Measurements from ENCODE around the gene MYH16. TPM values are rescaled to one million over a fixed set of nuclear protein-coding genes. Genes with fewer than 3 reads are reported as not detected.

The MYH16 gene
- total RNA-seq, 1 experiment from 2014 or later: not detected

- TF ChIP-seq CTCF (IDR thresholded peaks at IDR 0.05; ENCODE audit: insufficient read depth in 1 of 2, low read depth in 1 of 2, low read length in 1 of 2, severe bottlenecking in 1 of 2, unreplicated experiment in 1 of 2): no peak
- Histone ChIP-seq H3K4me3 (ENCODE audit: low read depth, low read length) (no peak overlapping the region), H3K9me3 (peaks cover 11% of the 10 kb centered on the region), H3K27me3 (replicated peaks; ENCODE audit: control insufficient read depth, insufficient read depth, low read length) (no peaks in the 10 kb centered on the region), H3K4me1 (no peaks in the 10 kb centered on the region), H3K36me3 (ENCODE audit: control insufficient read depth, insufficient read depth, low read length) (no peaks in the 10 kb centered on the region)
- BruUV-seq (replicated peaks): no TSS peak
- Mint-ChIP-seq H3K36me3 (ENCODE audit: insufficient read depth, unreplicated experiment) (no peaks in the 10 kb centered on the region), H3K27me3 (ENCODE audit: insufficient read depth, unreplicated experiment) (no peaks in the 10 kb centered on the region), H3K4me1 (ENCODE audit: low read depth, unreplicated experiment) (no peaks in the 10 kb centered on the region), H3K27ac (ENCODE audit: unreplicated experiment) (no peak overlapping the region), H3K4me3 (ENCODE audit: unreplicated experiment) (no peak overlapping the region), H3K9me3 (ENCODE audit: unreplicated experiment) (peaks cover 8% of the 10 kb centered on the region)
- no peak for DNase-seq
- intact Hi-C loops (cut with micrococcal nuclease; ENCODE audit: unreplicated experiment): no loop called here
- ChIA-PET CTCF (interaction anchor here (0.6 kb wide), 1 partner anchor 18 kb away, joined by 5 read pairs; no protein-coding TSS in a partner anchor), POLR2A (no interaction called here)
Observed at GRCh38 chr7:99305473-99306260, 33.0 kb downstream of the MYH16 start.

GRCh38 chr7:99308461-99309074 is 35.9 kb downstream of the MYH16 start:
- H3K27ac Mint-ChIP-seq (ENCODE audit: unreplicated experiment): no peak overlapping the region
- Histone ChIP-seq H3K4me1 (no peaks in the 10 kb centered on the region), H3K27me3 (replicated peaks; ENCODE audit: control insufficient read depth, insufficient read depth, low read length) (no peaks in the 10 kb centered on the region), H3K9me3 (peaks cover 11% of the 10 kb centered on the region), H3K36me3 (ENCODE audit: control insufficient read depth, insufficient read depth, low read length) (no peaks in the 10 kb centered on the region), H3K4me3 (ENCODE audit: low read depth, low read length) (no peak overlapping the region)
- no peak for DNase-seq
- no peak for TF ChIP-seq CTCF (IDR thresholded peaks at IDR 0.05; ENCODE audit: insufficient read depth in 1 of 2, low read depth in 1 of 2, low read length in 1 of 2, severe bottlenecking in 1 of 2, unreplicated experiment in 1 of 2)
- ChIA-PET POLR2A (no interaction called here), CTCF (interaction anchor here (1.1 kb wide), 1 partner anchor 268 kb away, joined by 3 read pairs; no protein-coding TSS in a partner anchor)
- BruUV-seq (replicated peaks): no TSS peak
- peaks cover 12% of the 10 kb centered on the region for H3K9me3 Mint-ChIP-seq (ENCODE audit: unreplicated experiment)
- no peaks in the 10 kb centered on the region for H3K36me3 Mint-ChIP-seq (ENCODE audit: insufficient read depth, unreplicated experiment)
- H3K4me3 Mint-ChIP-seq (ENCODE audit: unreplicated experiment): no peak overlapping the region
- no peaks in the 10 kb centered on the region for H3K27me3 Mint-ChIP-seq (ENCODE audit: insufficient read depth, unreplicated experiment)
- H3K4me1 Mint-ChIP-seq (ENCODE audit: low read depth, unreplicated experiment): no peaks in the 10 kb centered on the region
- intact Hi-C loops (cut with micrococcal nuclease; ENCODE audit: unreplicated experiment): no loop called here

GRCh38 chr7:99309111-99309510 is 36.5 kb downstream of the MYH16 start:
- intact Hi-C loops (cut with micrococcal nuclease; ENCODE audit: unreplicated experiment): no loop called here
- no peak for TF ChIP-seq CTCF (IDR thresholded peaks at IDR 0.05; ENCODE audit: insufficient read depth in 1 of 2, low read depth in 1 of 2, low read length in 1 of 2, severe bottlenecking in 1 of 2, unreplicated experiment in 1 of 2)
- peaks cover 12% of the 10 kb centered on the region for H3K9me3 Mint-ChIP-seq (ENCODE audit: unreplicated experiment)
- CTCF ChIA-PET: no interaction called here
- POLR2A ChIA-PET: no interaction called here
- no peaks in the 10 kb centered on the region for H3K4me1 Mint-ChIP-seq (ENCODE audit: low read depth, unreplicated experiment)
- no peak overlapping the region for H3K4me3 ChIP-seq (ENCODE audit: low read depth, low read length)
- no peaks in the 10 kb centered on the region for H3K27me3 Mint-ChIP-seq (ENCODE audit: insufficient read depth, unreplicated experiment)
- BruUV-seq (replicated peaks): no TSS peak
- no peaks in the 10 kb centered on the region for H3K27me3 ChIP-seq (replicated peaks; ENCODE audit: control insufficient read depth, insufficient read depth, low read length)
- H3K4me1 ChIP-seq: no peaks in the 10 kb centered on the region
- no peaks in the 10 kb centered on the region for H3K36me3 ChIP-seq (ENCODE audit: control insufficient read depth, insufficient read depth, low read length)
- H3K27ac Mint-ChIP-seq (ENCODE audit: unreplicated experiment): no peak overlapping the region
- H3K9me3 ChIP-seq: peaks cover 11% of the 10 kb centered on the region
- no peaks in the 10 kb centered on the region for H3K36me3 Mint-ChIP-seq (ENCODE audit: insufficient read depth, unreplicated experiment)
- no peak overlapping the region for H3K4me3 Mint-ChIP-seq (ENCODE audit: unreplicated experiment)
- no peak for DNase-seq
